Neural crest cell (in vitro differentiated cells): ENCODE measurements around the gene EMP2. TPM values are rescaled to one million over a fixed set of nuclear protein-coding genes. Genes with fewer than 3 reads are reported as not detected.

Source experiments
- DNase-seq: peaks from one replicate; pipeline ENCODE4 v3.0.0; 2021; ENCODE audit warnings: low read depth, mixed read lengths, low spot score
- H3K27ac Mint-ChIP-seq: one replicate; pipeline ENCODE4 v1.8.0; 2021; ENCODE audit warnings: mild to moderate bottlenecking, mixed read lengths; ENCODE audit not compliant: unreplicated experiment
- H3K27me3 Mint-ChIP-seq: 2 replicates; pipeline ENCODE4 v1.8.0; 2021; ENCODE audit warnings: low read depth, mild to moderate bottlenecking, mixed read lengths
- H3K36me3 Mint-ChIP-seq: 2 replicates; pipeline ENCODE4 v1.8.0; 2021; ENCODE audit warnings: low read depth, mild to moderate bottlenecking, mixed read lengths
- H3K4me1 Mint-ChIP-seq: 2 replicates; pipeline ENCODE4 v1.8.0; 2021; ENCODE audit warnings: mixed read lengths
- H3K4me3 Mint-ChIP-seq: one replicate; pipeline ENCODE4 v1.8.0; 2021; ENCODE audit warnings: mild to moderate bottlenecking, mixed read lengths
- H3K9me3 Mint-ChIP-seq: 2 replicates; pipeline ENCODE4 v1.8.0; 2021; ENCODE audit warnings: mixed read lengths
- CTCF ChIP-seq: fragments of 200-600 bp; sonication (generic); conservative IDR thresholded peaks from 2 replicates; pipeline ENCODE4 v1.5.0; 2021; ENCODE audit warnings: antibody characterized with exemption, mild to moderate bottlenecking
- total RNA-seq: library from RNA; stranded (reverse); gene quantifications from 2 replicates; pipeline ENCODE4 v1.2.1, GENCODE V29; 2021

Gene EMP2
- total RNA-seq, 1 donor from 2014 or later = 23.4 TPM

- peaks cover 40% of the 10 kb centered on the region for H3K36me3 Mint-ChIP-seq
- no peak for DNase-seq
- no peak overlapping the region for H3K4me3 Mint-ChIP-seq
- H3K27me3 Mint-ChIP-seq = no peaks in the 10 kb centered on the region
- peak overlapping the region; percentile 19 for H3K27ac Mint-ChIP-seq
- no peak for TF ChIP-seq CTCF
- H3K4me1 Mint-ChIP-seq = no peaks in the 10 kb centered on the region
- peaks cover 6% of the 10 kb centered on the region for H3K9me3 Mint-ChIP-seq
These were observed 100.2 kb downstream of the EMP2 start for GRCh38 chr16:10480151-10480550.

Other genes starting within 250 kb of the EMP2 start
- 19.4 and 21.1 TPM in 2 replicates for gene ATF7IP2, start 194.5 kb downstream of the EMP2 start, total RNA-seq
- 0.25 and 0.68 TPM in 2 replicates for gene TEKT5, start 114.3 kb upstream of the EMP2 start, total RNA-seq
- 32.9 and 38.6 TPM in 2 replicates for gene NUBP1, start 163.2 kb upstream of the EMP2 start, total RNA-seq
- 6.9 and 7.7 TPM in 2 replicates for gene TVP23A, start 238.2 kb upstream of the EMP2 start, total RNA-seq